ACC112 (cell line): Measurements from ENCODE around the gene ATG7.

ENCODE experiments used
- H2AFZ ChIP-seq: fragments of 200-600 bp; sonication (generic); one replicate; pipeline ENCODE4 v1.6.0; 2017; ENCODE audit warnings: antibody characterized with exemption, low read length; ENCODE audit not compliant: unreplicated experiment
- H3K27ac ChIP-seq: fragments of 200-600 bp; sonication (generic); 2 replicates; pipeline ENCODE4 v1.5.1; 2014; ENCODE audit warnings: low read depth, mild to moderate bottlenecking, antibody characterized with exemption, low read length, moderate library complexity
- H3K27me3 ChIP-seq: fragments of 200-600 bp; sonication (generic); 2 replicates; pipeline ENCODE4 v1.6.1; 2014; ENCODE audit warnings: mild to moderate bottlenecking, antibody characterized with exemption, low read length, moderate library complexity, mixed read lengths; ENCODE audit not compliant: insufficient read depth
- H3K36me3 ChIP-seq: fragments of 200-600 bp; sonication (generic); 2 replicates; pipeline ENCODE4 v1.6.1; 2016; ENCODE audit warnings: mild to moderate bottlenecking, antibody characterized with exemption, low read length, moderate library complexity, mixed read lengths; ENCODE audit not compliant: insufficient read depth
- H3K4me1 ChIP-seq: fragments of 200-600 bp; sonication (generic); one replicate; pipeline ENCODE4 v1.6.1; 2016; ENCODE audit warnings: low read length, mixed read lengths; ENCODE audit not compliant: insufficient read depth, unreplicated experiment, control insufficient read depth
- H3K4me3 ChIP-seq: fragments of 200-600 bp; sonication (generic); 2 replicates; pipeline ENCODE4 v1.5.1; 2014; ENCODE audit warnings: mild to moderate bottlenecking, low read depth, low read length
- H3K79me2 ChIP-seq: fragments of 200-600 bp; sonication (generic); one replicate; pipeline ENCODE4 v1.6.0; 2016; ENCODE audit warnings: low read length; ENCODE audit not compliant: control insufficient read depth, unreplicated experiment, insufficient read depth

ATG7 gene

DNA sequence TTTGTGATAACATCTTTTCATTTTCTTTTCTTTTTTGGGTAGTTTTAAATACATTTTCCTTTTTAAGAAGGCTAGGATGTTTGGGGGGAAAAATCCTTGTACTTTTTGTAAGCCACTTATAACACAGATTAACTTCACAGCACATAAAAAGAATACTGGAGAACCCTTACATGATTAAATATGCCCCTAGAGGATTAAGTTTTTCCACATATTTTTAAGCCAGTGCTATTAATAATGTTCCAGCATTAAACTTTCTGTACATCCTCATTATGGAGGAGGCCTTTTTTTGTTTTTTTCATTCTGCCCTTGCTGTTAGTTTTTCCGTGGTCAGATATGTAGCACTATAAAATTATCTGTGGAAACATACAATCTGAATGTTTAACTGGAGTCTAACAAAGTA lies 147.9 kb downstream of the ATG7 start:
- no peak overlapping the region for H3K27ac ChIP-seq
- no peaks in the 10 kb centered on the region for H3K4me1 ChIP-seq
- H3K36me3 ChIP-seq = no peaks in the 10 kb centered on the region
- no peaks in the 10 kb centered on the region for H3K27me3 ChIP-seq
- H3K4me3 ChIP-seq = no peak overlapping the region
- peaks cover 4% of the 10 kb centered on the region for H3K79me2 ChIP-seq
- no peak overlapping the region for H2AFZ ChIP-seq

DNA sequence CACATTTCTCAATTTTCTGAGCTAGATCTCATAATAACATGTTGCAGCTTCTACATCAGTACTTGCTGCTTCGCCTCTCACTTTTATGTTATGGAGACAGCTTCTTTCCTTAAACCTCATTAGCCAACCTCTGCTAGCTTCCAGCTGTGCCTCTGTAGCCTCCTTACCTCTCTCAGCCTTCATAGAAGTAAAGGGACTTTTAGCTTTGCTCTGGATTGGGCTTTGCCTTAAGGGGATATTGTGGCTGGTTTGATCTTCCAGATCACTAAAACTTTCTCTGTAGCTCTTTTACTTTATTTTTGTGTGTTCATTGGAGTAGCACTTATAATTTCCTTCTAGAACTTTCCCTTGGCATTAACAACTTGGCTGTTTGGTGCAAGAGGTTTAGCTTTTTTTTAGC lies 150.1 kb downstream of the ATG7 start:
- Histone ChIP-seq H3K27me3 (no peaks in the 10 kb centered on the region), H3K79me2 (no peaks in the 10 kb centered on the region), H3K4me3 (no peak overlapping the region), H3K27ac (no peak overlapping the region), H3K4me1 (no peaks in the 10 kb centered on the region), H2AFZ (no peak overlapping the region), H3K36me3 (peaks cover 10% of the 10 kb centered on the region)

DNA sequence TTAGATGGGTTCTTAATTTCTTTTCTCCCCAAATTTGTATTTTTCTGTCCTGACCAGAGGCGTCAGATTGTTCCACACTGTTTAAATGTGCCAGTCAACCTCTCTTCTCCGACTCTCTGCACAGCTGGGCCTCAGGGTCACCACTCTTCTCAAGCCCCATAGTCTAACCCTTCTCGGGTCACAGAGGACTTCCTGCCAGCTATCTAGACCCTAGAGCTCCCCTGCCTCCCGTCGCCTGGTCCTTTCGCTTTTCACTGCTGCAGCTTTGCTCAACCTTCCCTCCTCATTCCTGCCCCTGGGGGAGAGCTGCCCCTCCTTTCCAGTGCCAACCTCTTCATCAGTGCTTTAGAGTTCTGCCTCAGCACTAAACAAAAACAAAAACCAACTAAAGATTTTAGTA lies 151.7 kb downstream of the ATG7 start:
- Histone ChIP-seq H2AFZ (no peak overlapping the region), H3K4me1 (no peaks in the 10 kb centered on the region), H3K79me2 (no peaks in the 10 kb centered on the region), H3K27me3 (no peaks in the 10 kb centered on the region), H3K36me3 (peaks cover 12% of the 10 kb centered on the region), H3K4me3 (no peak overlapping the region), H3K27ac (no peak overlapping the region)

DNA sequence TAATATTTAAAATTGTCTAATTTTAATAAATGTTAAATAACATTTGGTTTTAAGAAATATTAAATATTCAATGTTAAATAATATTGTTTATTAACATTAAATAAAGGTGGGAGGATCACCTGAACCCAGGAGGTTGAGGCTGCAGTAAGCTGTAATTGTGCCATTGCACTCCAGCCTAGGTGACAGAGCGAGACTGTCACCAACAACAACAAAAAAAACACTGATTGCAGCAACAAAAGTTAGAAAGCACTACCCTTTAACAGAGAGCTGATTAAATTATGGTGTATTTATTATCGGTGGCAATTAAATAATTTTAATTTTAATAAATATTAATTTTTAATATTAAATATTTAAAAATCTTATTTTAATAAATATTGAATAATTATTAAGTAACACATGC lies 152.1 kb downstream of the ATG7 start:
- H3K27me3 ChIP-seq = no peaks in the 10 kb centered on the region
- H3K4me1 ChIP-seq = no peaks in the 10 kb centered on the region
- H3K79me2 ChIP-seq = no peaks in the 10 kb centered on the region
- H2AFZ ChIP-seq = no peak overlapping the region
- no peak overlapping the region for H3K27ac ChIP-seq
- peaks cover 12% of the 10 kb centered on the region for H3K36me3 ChIP-seq
- H3K4me3 ChIP-seq = no peak overlapping the region

DNA sequence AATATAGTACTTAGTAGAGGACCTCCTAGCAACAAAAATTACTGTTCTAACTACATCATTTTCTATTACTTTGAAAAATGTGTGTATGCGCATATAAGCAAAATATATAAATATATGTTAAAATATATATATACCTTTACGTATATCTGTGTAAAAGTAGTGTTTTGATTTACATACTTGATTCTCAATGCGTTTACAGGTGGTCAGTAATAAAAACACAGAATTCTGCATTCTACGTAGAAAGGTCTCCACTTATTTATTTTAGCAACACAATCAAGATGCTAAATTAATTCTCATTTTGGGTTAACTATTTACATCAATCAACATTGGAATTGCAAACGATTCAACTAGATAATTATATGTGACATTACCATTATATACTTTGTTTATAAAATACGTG lies 158.0 kb downstream of the ATG7 start:
- Histone ChIP-seq H3K4me1 (peaks cover 16% of the 10 kb centered on the region), H3K79me2 (no peaks in the 10 kb centered on the region), H2AFZ (no peak overlapping the region), H3K27ac (no peak overlapping the region), H3K4me3 (no peak overlapping the region), H3K27me3 (no peaks in the 10 kb centered on the region), H3K36me3 (peaks cover 12% of the 10 kb centered on the region)

DNA sequence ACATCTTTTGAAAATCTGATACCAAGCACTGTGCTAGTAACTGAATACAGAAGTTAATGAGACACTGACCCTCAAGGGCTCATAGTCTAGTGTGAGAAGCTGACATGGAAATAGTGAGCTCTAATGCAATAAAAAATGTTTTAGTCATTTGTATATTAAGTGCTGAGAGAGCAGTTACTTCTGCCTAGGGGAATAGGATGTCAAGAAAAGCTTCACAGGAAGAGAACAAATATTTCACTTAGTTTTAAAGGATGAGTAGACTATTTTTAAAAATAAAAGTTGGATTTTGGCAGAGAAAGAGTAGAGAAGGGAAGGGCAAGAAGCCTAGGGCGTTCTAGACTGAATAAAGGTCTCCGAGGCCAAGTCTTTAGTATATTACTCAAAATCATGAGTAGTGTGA lies 158.4 kb downstream of the ATG7 start:
- Histone ChIP-seq H3K4me3 (no peak overlapping the region), H3K27me3 (no peaks in the 10 kb centered on the region), H2AFZ (no peak overlapping the region), H3K27ac (no peak overlapping the region), H3K4me1 (peaks cover 16% of the 10 kb centered on the region), H3K79me2 (no peaks in the 10 kb centered on the region), H3K36me3 (peaks cover 12% of the 10 kb centered on the region)

DNA sequence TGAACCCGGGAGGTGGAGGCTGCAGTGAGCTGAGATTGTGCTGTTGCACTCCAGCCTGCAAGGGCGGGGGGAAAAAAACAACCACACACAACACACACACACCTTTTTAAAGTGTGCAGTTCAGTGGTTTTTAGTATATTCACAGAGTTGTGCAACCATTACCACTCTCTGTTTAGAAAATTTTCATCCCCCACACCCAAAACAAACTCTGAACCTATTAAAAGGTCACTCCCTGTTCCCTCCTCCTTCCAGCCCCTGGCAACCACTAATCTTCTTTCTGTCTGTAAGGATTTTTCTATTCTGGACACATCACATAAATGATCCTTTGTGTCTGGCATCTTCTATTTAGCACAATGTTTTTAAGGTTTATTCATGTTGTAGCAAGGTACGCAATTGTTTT lies 159.1 kb downstream of the ATG7 start:
- peaks cover 16% of the 10 kb centered on the region for H3K4me1 ChIP-seq
- H3K4me3 ChIP-seq = no peak overlapping the region
- H3K27ac ChIP-seq = no peak overlapping the region
- no peak overlapping the region for H2AFZ ChIP-seq
- H3K79me2 ChIP-seq = no peaks in the 10 kb centered on the region
- H3K27me3 ChIP-seq = no peaks in the 10 kb centered on the region
- peaks cover 12% of the 10 kb centered on the region for H3K36me3 ChIP-seq

DNA sequence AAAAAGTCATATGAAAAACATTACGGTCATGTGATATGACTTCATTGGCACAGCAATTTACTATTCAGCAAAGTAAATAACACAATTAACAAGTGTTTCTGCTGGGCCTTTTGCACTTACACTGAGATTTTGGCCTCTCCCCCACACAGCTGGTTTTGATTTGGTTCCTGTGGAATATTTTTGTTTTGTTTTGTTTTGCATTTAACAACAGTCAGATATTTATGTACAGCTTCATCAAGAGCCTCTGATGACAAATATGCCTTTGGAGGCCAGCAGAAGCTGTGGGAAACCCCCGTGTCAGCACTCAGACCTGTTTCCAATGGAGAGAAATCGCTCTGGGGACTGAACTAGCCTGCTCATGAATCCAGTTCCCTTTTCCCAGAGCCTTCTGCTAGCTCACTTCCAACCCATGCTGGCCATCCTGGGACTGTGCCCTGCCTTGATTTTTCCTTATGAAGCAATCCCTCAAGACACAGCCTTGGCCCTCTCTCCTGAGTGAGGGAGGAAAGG lies 161.9 kb downstream of the ATG7 start:
- no peaks in the 10 kb centered on the region for H3K27me3 ChIP-seq
- H3K27ac ChIP-seq = peak overlapping the region; percentile 77
- peak overlapping the region; percentile 5; the same call in 1 of the 2 replicates for H3K4me3 ChIP-seq
- peaks cover 20% of the 10 kb centered on the region for H3K4me1 ChIP-seq
- no peaks in the 10 kb centered on the region for H3K79me2 ChIP-seq
- H3K36me3 ChIP-seq = no peaks in the 10 kb centered on the region
- H2AFZ ChIP-seq = no peak overlapping the region

DNA sequence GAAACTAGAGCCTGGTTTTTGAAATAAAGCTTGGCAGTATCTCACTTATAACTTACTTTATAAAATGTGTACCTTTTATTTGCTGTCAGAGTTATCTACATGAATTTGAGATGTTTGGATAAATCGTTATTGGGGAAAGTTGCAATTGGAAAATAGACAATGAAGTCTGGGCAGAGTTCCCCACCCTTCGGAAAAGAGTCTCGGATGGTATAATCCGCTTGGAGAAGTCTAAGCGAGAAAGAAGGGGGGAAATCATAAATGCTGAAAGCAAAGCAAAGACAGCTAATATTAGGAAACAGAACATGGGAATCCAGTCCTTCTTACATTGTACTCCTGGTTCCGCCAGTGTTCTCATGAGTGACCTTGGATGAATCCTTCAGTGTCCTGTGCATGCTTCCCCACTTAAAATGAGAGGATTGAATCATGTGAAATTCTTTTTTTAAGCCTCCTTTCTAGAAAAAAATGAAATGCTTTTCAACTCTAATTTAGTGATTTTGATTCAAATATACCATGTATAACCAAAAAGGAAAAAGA lies 162.4 kb downstream of the ATG7 start:
- H3K4me3 ChIP-seq = no peak overlapping the region; the same call in 1 of the 2 replicates
- no peak overlapping the region for H2AFZ ChIP-seq
- H3K27ac ChIP-seq = peak overlapping the region; percentile 77
- H3K4me1 ChIP-seq = peaks cover 20% of the 10 kb centered on the region
- no peaks in the 10 kb centered on the region for H3K79me2 ChIP-seq
- H3K36me3 ChIP-seq = no peaks in the 10 kb centered on the region
- H3K27me3 ChIP-seq = no peaks in the 10 kb centered on the region

DNA sequence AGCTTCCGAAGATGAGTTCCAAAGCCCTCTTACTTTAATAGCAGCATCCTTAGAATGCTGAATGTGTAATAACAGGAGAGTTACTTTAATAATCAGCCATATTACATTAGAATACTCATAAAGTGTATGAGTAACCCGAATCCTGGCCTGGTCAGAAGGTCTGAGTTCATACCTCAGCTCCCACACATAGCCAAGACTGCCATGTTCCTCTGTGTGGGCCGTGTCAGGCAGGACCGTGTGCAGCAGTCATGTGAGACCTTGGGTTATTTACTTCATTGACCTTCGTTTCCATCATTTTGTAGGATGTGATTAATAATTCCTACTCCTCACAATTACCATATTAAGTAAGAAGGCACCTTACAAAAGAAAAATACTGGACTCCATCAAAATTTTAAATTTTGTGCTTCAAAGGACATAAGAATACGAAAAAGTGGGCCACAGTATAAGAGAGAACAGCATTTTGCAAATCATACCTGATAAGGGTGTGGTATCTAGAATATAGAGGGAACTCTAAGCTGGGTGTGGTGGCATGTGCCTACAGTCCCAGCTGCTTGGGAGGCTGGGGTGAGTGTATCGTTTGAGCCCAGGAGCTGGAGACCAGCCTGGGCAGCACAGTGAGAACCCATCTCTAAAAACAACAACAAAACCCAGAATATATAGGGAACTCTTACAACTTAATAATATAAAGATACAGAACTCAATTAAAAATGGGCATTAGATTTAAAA lies 163.4 kb downstream of the ATG7 start:
- Histone ChIP-seq H3K79me2 (no peaks in the 10 kb centered on the region), H3K27me3 (no peaks in the 10 kb centered on the region), H3K36me3 (no peaks in the 10 kb centered on the region), H3K4me1 (peaks cover 20% of the 10 kb centered on the region), H3K4me3 (no peak overlapping the region), H2AFZ (no peak overlapping the region), H3K27ac (no peak overlapping the region)

DNA sequence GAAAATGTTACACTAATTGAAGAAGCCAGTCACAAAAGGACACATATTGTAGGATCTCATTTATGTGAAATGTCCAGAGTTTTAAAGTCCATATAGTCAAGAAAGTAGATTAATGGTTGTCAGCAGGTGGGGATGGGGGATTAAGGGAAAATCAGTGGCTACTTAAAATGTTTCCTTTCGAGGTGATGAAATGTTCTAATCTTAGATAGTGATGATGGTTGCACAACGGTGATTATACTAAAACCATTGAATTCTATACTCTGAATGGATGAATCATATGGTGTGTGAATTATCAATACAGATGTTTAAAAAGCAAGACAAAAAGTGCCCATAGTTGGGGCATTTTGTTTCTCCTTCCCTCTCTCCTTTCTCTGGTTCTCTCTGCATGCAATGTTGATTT lies 164.6 kb downstream of the ATG7 start:
- Histone ChIP-seq H3K4me1 (peaks cover 20% of the 10 kb centered on the region), H3K27ac (no peak overlapping the region), H3K36me3 (no peaks in the 10 kb centered on the region), H3K27me3 (no peaks in the 10 kb centered on the region), H2AFZ (no peak overlapping the region), H3K79me2 (no peaks in the 10 kb centered on the region), H3K4me3 (no peak overlapping the region)
